T-cell (primary cell): ENCODE measurements around the gene METTL2A. TPM values are rescaled to one million over a fixed set of nuclear protein-coding genes. Genes with fewer than 3 reads are reported as not detected.
"Not testable (repeated sequence)": the region's sequence is repeated elsewhere in the genome, so short reads cannot be mapped to it uniquely, and the experiment has no call there.

Experiments
- ATAC-seq, 4 experiments: fragments of 200-7000 bp in 3 of 4; fragments of 150-1000 bp in 1 of 4; cut with Tn5 transposase; replicated peaks in 1 of 4; 1 replicate in 3 of 4; 2 replicates in 1 of 4; pipeline ENCODE4 v1.10.0; 2021; ENCODE audit warnings: moderate library complexity in 3 of 4, mild to moderate bottlenecking in 2 of 4, moderate number of reproducible peaks in 1 of 4
- CTCF ChIA-PET, 2 donors: fragments of 300-600 bp; sonication (Branson Sonifier 250); formaldehyde crosslinking; loops; one replicate each; lab custom pipeline; 2022; ENCODE audit warnings: antibody characterized with exemption in 2 of 2; lab: Charles Lee
- POLR2A ChIA-PET, 2 donors: fragments of 300-600 bp; sonication (Branson Sonifier 250); formaldehyde crosslinking; loops; one replicate each; lab custom pipeline; 2022; ENCODE audit warnings: antibody characterized with exemption in 2 of 2; lab: Charles Lee
- DNase-seq, 35 experiments: peaks; one replicate each; pipeline versions ENCODE4 v3.0.0 to v3.0.0-alpha.2; 2013 to 2023
- H3K27ac ChIP-seq: one replicate; pipeline ENCODE4 v1.5.1; 2013; ENCODE audit warnings: low read length
- H3K27me3 ChIP-seq, 2 experiments: replicated peaks in 1 of 2; 1 replicate in 1 of 2; 2 replicates in 1 of 2; pipeline versions ENCODE4 v1.6.1 to v1.7.0; 2013; ENCODE audit warnings: low read length in 1 of 2, mixed read lengths in 1 of 2; ENCODE audit not compliant: control insufficient read depth in 2 of 2, insufficient read depth in 2 of 2; ENCODE audit errors: extremely low read depth in 1 of 2
- H3K36me3 ChIP-seq, 2 donors: 1 replicate in 1 of 2; 2 replicates in 1 of 2; pipeline versions ENCODE4 v1.6.1 to v1.7.0; 2013; ENCODE audit warnings: low read length in 1 of 2; ENCODE audit not compliant: control insufficient read depth in 2 of 2, insufficient read depth in 1 of 2; ENCODE audit errors: extremely low read depth in 1 of 2
- H3K4me1 ChIP-seq, 2 experiments: 1 replicate in 1 of 2; 2 replicates in 1 of 2; pipeline versions ENCODE4 v1.6.1 to v1.7.0; 2013; ENCODE audit warnings: low read length in 2 of 2, mixed read lengths in 1 of 2; ENCODE audit not compliant: insufficient read depth in 2 of 2, control insufficient read depth in 1 of 2; ENCODE audit errors: extremely low read depth in 1 of 2
- H3K4me3 ChIP-seq, 2 donors: 1 replicate in 1 of 2; 2 replicates in 1 of 2; pipeline versions ENCODE4 v1.5.1 to v1.7.0; 2013; ENCODE audit warnings: mild to moderate bottlenecking in 2 of 2, low read length in 1 of 2, moderate library complexity in 1 of 2; ENCODE audit not compliant: control insufficient read depth in 1 of 2; ENCODE audit errors: extremely low read depth in 1 of 2
- H3K9me3 ChIP-seq: 2 replicates; pipeline ENCODE4 v1.7.0; 2013
- H3K27ac Mint-ChIP-seq, 2 donors: one replicate each; pipeline ENCODE4 v1.8.0; 2020 to 2021; ENCODE audit warnings: mild to moderate bottlenecking in 2 of 2, mixed read lengths in 2 of 2
- H3K27me3 Mint-ChIP-seq, 2 donors: one replicate each; pipeline ENCODE4 v1.8.0; 2021 to 2022; ENCODE audit warnings: mixed read lengths in 2 of 2
- H3K36me3 Mint-ChIP-seq: one replicate; pipeline ENCODE4 v1.8.0; 2021; ENCODE audit warnings: mixed read lengths
- H3K4me1 Mint-ChIP-seq, 3 donors: one replicate each; pipeline ENCODE4 v1.8.0; 2020 to 2022; ENCODE audit warnings: mixed read lengths in 3 of 3, mild to moderate bottlenecking in 1 of 3
- H3K4me3 Mint-ChIP-seq, 3 donors: one replicate each; pipeline ENCODE4 v1.8.0; 2020 to 2022; ENCODE audit warnings: mild to moderate bottlenecking in 3 of 3, mixed read lengths in 3 of 3, moderate library complexity in 3 of 3
- H3K9me3 Mint-ChIP-seq, 3 donors: one replicate each; pipeline ENCODE4 v1.8.0; 2020 to 2022; ENCODE audit warnings: mixed read lengths in 3 of 3
- WGBS: methylation state at CpG from one replicate; pipeline ENCODE4 v1.1.5; 2013; ENCODE audit warnings: missing lambda C conversion rate; ENCODE audit not compliant: insufficient coverage; 5-methylcytosine and 5-hydroxymethylcytosine counted together
- total RNA-seq, 35 experiments: library from RNA in 6 of 35; stranded (reverse) in 6 of 35; fragments of 120-200 nt in 1 of 35; gene quantifications; one replicate each; pipeline versions ENCODE4 v1.2.1 to v1.2.4 and lab custom pipeline; 2013 to 2026

The METTL2A gene
- total RNA-seq, 5 donors from 2014 or later (not counting 1 experiment from before 2014, with no cell fraction given) = 9.1 to 17.3 (median 15.3) TPM

DNA sequence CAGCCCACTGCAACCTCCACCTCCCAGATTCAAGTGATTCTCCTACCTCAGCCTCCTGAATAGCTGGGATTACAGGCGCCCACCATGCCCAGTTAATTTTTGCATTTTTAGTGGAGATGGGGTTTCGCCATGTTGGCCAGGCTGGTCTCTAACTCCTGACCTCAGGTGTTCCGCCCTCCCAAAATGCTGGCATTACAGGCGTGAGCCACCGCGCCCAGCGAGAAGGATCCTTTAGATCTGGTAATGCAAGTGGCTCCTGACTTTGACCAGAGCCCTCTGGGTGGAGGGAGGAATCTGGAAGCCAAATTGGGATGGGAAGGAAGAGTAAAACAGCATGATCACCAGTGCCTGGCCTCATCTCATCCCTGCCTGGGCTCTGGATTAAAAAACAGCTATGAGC, 41.6 kb downstream of the METTL2A start:
- H3K36me3 Mint-ChIP-seq, H3K4me1 ChIP-seq, H3K4me1 Mint-ChIP-seq, H3K9me3 Mint-ChIP-seq, H3K9me3 ChIP-seq, ATAC-seq, POLR2A ChIA-PET, H3K4me3 ChIP-seq, H3K27me3 Mint-ChIP-seq, H3K4me3 Mint-ChIP-seq, H3K27ac ChIP-seq, DNase-seq, H3K36me3 ChIP-seq, CTCF ChIA-PET, H3K27ac Mint-ChIP-seq, H3K27me3 ChIP-seq: not testable (repeated sequence)
- 92% methylated on average over 4 of the region's 7 CpGs for WGBS

DNA sequence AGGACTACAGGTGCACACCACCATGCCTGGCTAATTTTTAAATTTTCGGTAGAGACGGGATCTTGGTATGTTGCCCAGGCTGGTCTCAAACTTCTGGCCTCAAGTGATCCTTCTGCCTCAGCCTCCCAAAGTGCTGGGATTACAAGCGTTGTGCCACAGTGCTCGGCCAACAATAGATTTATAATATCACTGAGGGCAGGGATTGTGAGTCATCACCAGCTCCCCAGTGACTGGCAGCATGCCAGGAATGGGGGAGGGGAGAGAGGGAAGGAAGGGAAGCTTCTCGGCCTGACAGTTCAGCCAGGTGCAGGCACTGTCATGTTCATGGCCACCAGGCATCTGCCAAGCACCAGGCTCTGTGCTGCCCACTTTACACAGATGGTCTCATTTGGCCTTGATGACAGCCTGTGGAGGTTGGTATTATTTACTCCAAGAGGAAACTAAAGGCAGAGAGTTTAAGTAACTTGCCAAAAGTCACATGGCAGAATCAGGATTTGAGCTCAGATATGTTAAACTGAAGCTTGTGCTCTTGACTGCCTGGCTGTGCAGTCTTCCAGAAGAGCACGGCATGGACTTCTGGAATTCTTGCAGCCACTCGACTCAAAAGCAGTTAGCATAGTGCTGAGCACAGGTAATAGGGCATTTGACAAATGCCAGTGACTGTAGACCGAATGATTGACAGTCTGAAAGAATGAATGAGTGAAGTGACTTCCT, 47.1 kb downstream of the METTL2A start:
- H3K4me3 Mint-ChIP-seq, H3K36me3 Mint-ChIP-seq, CTCF ChIA-PET, H3K27ac ChIP-seq, H3K9me3 ChIP-seq, H3K4me3 ChIP-seq, H3K27me3 Mint-ChIP-seq, H3K36me3 ChIP-seq, POLR2A ChIA-PET, H3K27me3 ChIP-seq, H3K4me1 ChIP-seq, H3K9me3 Mint-ChIP-seq: not testable (repeated sequence)
- WGBS = 67% methylated on average over 3 of the region's 8 CpGs
- peaks cover 5 to 12% (median 11%) of the 10 kb centered on the region in 3 donors for H3K4me1 Mint-ChIP-seq
- peak overlapping the region; percentile 76 to 80 for H3K27ac Mint-ChIP-seq
- ATAC-seq = peak; percentile 40 to 73 (median 61)
- peak in 33 of 35 experiments; percentile 6 to 77 (median 32) for DNase-seq

DNA sequence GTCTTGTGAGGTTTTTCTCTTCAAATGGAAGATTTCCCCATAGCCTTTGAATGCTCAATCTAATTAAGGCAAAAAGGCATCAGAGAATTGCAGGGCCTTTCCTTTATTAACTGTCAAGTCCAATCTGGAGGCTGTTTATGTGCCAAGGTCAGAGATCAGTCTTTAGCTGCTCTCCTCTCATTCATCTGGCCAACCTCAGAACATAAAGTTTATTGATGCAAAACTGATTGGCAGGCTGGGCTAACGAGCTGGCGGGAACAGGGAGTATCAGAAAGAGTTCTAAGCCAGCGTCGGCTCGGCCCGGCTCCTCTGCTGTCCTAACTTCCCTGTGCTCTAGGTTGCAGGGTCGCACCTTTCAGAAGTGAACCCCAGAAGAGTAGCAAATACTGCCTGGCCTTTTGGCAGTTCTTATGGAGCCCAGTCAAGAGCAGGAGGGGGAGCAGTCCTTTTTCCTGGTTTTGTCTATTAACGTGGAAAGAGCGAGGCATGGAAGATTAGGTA, 47.7 kb downstream of the METTL2A start:
- peaks cover 5 to 12% (median 11%) of the 10 kb centered on the region in 3 donors for H3K4me1 Mint-ChIP-seq
- H3K4me3 Mint-ChIP-seq, DNase-seq, H3K36me3 ChIP-seq, H3K4me3 ChIP-seq, H3K36me3 Mint-ChIP-seq, H3K9me3 ChIP-seq, CTCF ChIA-PET, H3K27me3 Mint-ChIP-seq, H3K27ac ChIP-seq, ATAC-seq, H3K9me3 Mint-ChIP-seq, H3K27me3 ChIP-seq, H3K4me1 ChIP-seq, POLR2A ChIA-PET: not testable (repeated sequence)
- peak overlapping the region in 1 of 2 donors; percentile 75 for H3K27ac Mint-ChIP-seq
- WGBS = no CpG with 5 or more reads among the region's 9 CpGs

DNA sequence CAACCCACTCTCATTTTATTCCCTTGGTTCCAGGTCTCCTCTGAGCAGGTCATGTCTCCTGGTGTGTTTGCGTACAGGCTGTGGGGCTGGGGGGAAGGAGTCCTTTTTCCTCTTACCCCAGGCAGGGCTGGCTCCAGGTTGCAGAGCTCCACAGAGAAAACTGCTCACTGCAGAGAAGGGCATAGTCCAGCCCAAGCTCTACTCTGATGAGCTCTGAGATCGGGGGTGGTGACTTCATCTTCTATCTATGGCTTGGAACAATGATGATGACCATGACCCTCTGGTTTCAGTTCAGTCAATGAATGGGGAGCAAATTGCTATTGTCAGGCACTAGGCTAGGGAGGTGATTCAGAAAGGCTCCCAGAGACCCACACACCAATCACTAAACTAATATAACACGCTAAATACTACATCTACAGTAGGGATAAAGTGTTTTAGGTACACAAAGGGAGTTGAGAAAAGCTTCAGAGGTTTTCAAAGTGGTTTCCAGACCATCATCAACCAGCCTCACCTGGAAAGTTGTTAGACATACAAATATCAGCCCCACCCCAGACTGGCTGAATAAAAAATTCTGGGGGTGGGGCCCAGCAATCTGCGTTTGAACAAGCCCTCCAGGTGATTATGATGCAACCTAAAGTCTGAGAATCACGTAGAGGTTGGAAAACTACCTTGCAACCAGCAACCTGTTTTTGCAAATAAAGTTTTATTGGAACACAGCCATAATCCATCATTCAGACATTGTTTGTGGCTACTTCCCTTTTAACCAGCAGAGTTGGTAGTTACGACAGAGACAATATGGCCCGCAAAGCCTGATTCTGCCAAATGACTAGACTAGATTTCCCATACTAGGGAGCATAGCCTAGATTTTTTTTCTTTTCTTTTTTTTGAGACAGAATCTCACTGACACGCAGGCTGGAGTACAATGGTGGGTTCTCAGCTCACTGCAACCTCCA, 49.6 kb downstream of the METTL2A start:
- H3K4me3 ChIP-seq, H3K36me3 Mint-ChIP-seq, DNase-seq, H3K27ac ChIP-seq, H3K36me3 ChIP-seq, H3K27me3 Mint-ChIP-seq, POLR2A ChIA-PET, H3K27me3 ChIP-seq, CTCF ChIA-PET, H3K4me3 Mint-ChIP-seq, ATAC-seq, H3K9me3 Mint-ChIP-seq, H3K9me3 ChIP-seq: not testable (repeated sequence)
- Mint-ChIP-seq H3K27ac (peak overlapping the region in 1 of 2 donors; percentile 11), H3K4me1 (peaks cover 12 to 23% (median 21%) of the 10 kb centered on the region in 3 donors)
- WGBS = 100% methylated on average over 2 of the region's 8 CpGs
- H3K4me1 ChIP-seq = peaks cover 0 to 17% of the 10 kb centered on the region in 2 experiments

GRCh38 chr17:62477111-62477510, 53.4 kb downstream of the METTL2A start:
- H3K27ac ChIP-seq, H3K9me3 Mint-ChIP-seq, H3K36me3 ChIP-seq, H3K9me3 ChIP-seq, H3K27me3 ChIP-seq, CTCF ChIA-PET, H3K27me3 Mint-ChIP-seq, POLR2A ChIA-PET, H3K4me3 ChIP-seq, ATAC-seq, H3K36me3 Mint-ChIP-seq: not testable (repeated sequence)
- peaks cover 27 to 37% (median 32%) of the 10 kb centered on the region in 3 donors for H3K4me1 Mint-ChIP-seq
- peak overlapping the region; percentile 75 to 81 (median 79) for H3K4me3 Mint-ChIP-seq
- 96% methylated on average over 3 of the region's 8 CpGs for WGBS
- H3K4me1 ChIP-seq = peaks cover 0 to 14% of the 10 kb centered on the region in 2 experiments
- H3K27ac Mint-ChIP-seq = peak overlapping the region; percentile 65 to 76
- DNase-seq = peak in 1 of 35 experiments; percentile 4

DNA sequence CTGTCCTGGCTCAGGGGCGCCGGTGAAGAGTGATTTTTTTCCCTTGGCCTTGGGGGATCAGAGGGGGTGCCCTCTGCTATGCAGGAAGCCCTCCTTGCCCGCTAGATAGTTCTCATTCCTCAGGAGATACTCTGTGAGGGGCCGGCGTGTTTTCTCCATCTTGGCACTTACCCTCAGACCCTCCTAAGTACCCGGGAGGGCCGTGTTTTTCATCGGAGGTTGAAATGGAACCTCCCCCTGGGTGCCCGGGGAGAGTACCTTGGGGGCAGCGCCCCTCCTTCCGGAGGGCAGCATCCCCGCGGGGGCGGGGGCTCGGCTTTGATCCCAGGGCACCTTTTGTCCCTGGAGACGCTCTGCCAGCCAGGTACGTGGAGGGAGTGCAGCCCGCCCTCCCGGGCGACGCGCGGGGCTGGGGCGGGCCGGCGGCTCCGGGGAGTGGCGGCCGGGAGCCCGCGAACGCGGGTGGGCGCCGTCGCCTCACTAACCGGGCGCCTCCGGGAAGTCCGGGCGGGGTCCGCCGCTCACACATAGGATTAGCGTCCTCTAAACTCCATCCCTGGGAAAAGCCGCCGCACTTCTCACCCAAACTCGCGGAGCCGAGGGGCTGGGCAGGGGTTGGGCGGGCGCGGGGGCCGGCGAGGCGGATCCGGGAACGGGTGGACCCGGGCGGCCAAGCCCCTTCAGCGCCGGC, 54.2 kb downstream of the METTL2A start:
- peaks cover 0 to 19% of the 10 kb centered on the region in 2 experiments for H3K4me1 ChIP-seq
- POLR2A ChIA-PET, CTCF ChIA-PET, H3K27me3 Mint-ChIP-seq, H3K36me3 ChIP-seq, H3K9me3 Mint-ChIP-seq, H3K27me3 ChIP-seq, H3K9me3 ChIP-seq, H3K36me3 Mint-ChIP-seq: not testable (repeated sequence)
- Mint-ChIP-seq H3K4me1 (peaks cover 35 to 44% (median 39%) of the 10 kb centered on the region in 3 donors), H3K27ac (peak overlapping the region; percentile 65 to 76), H3K4me3 (peak overlapping the region; percentile 75 to 81 (median 79))
- H3K27ac ChIP-seq = peak overlapping the region; percentile 34
- under 1% methylated on average over 40 of the region's 61 CpGs for WGBS
- H3K4me3 ChIP-seq = peak overlapping the region; percentile 53 to 59
- ATAC-seq (peak; percentile 51 to 56 (median 56)), DNase-seq (peak in 31 of 35 experiments; percentile 5 to 60 (median 22))
